Limb (tissue), 2 donors: ENCODE results near the gene GPR180.

Source experiments
- DNase-seq, 2 donors: peaks; one replicate each; pipeline ENCODE4 v3.0.0-alpha.2; 2016; ENCODE audit errors: extremely low spot score in 2 of 2

The GPR180 gene

DNA sequence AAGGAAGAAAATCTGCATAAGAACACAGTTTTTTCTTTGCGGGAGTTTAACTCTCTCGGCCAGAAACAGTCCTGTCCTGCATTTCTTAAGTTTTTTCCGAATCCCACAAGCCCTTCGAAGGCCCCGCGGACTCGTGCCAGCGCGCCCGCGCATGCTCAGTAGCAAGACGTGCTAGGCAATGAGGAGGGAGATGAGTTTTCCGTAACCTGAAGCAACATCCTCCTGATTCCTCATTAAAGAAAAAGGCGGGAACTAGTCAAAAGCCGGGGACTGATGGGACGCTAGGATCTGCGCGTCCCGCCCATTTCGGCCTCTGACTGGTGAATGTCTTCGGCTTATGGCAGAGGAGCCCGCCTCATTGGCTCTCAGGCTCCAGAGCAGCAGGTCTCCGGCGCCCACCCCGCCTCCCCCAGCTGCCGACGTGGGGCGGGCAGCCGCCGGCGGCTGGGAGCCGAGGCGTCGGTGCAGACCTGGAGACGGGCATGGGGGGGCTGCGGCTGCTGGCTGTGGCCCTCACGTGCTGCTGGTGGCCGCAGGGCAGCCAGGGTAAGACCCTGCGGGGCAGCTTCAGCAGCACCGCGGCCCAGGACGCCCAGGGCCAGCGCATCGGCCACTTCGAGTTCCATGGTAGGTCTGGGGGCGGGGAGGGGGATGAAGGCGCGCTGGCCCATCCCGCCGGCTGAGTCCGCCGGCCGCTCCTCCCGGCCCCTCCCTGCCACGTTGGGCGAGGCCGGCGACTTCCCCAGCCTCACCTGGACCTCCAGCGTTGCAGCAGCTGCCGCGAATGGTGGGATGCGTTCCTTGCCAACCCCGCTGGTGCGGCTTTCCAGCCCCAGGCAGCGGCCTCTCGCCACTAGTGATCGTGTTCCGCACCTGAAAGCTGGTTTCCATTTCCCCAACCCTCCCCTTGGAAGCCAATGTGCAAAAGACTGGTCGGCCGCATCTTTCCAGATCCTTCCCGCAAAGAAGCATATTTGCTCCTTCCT lies at the start of gene GPR180:
GPR180 (plus strand) TSS at position 412 of the 986 bp plus-strand sequence; CDS start at position 483, 71 bp downstream.
- DNase-seq = peak; percentile 94 to 99

DNA sequence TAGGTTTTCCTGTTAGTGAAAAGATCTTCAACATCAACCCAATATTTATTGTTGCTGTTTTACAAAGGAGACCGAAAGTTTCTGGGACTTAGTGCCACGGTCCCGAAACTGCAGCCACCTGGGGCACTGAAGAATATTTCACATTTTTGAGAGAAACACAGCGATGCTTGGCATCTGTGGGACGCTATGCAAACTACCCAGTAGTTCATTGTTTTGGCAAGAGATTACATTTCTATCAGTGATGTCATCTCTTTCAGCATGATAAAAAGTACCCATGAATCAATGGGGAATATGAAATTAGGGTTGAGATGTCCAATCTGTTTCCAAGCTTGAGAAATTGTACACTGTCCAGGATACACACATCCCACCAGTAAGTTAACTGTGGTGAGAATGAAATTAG lies 49.6 kb upstream of the GPR180 start:
- no peak for DNase-seq

DNA sequence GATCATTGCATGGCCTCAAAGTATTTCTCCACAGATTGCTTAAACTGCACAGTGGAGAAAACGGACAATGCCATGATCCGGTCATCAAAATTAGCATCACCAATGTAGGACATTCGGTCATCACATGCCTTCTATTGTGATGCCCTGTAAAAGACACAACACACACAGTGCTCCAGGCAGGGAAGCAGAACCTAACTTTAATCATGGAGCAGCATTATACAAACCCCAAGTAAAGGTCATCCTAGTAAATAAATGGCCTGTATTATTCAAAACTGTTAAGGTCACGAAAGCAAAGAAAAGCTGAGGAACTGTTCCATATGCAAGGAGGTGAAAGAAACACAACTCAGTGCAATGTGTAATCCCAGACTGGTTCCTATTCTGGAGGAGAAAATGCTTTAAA lies 47.9 kb upstream of the GPR180 start:
- no peak for DNase-seq

DNA sequence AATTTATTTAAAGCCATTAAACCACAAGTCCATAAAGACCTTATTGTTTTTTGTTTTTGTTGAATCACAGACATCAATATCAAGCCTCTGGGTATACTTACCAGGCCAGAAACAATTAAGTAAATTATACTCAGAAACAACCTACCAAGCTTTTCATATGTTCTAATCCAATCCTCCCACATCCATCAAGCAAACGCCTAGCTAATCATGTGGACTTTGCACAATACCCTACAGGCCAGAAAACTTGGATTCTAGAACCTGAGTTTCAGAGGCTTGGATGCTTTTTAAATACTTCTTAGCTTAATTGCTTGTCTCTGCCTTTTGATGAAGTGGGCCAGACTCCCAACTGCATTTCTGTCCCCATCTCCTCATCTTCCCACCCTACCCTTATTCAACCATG lies 45.6 kb upstream of the GPR180 start:
- DNase-seq = no peak

GRCh38 chr13:94556621-94557020 lies 45.0 kb upstream of the GPR180 start:
- no peak for DNase-seq

GRCh38 chr13:94557684-94558235 lies 43.9 kb upstream of the GPR180 start:
- no peak for DNase-seq

GRCh38 chr13:94558716-94559115 lies 42.9 kb upstream of the GPR180 start:
- DNase-seq = no peak

DNA sequence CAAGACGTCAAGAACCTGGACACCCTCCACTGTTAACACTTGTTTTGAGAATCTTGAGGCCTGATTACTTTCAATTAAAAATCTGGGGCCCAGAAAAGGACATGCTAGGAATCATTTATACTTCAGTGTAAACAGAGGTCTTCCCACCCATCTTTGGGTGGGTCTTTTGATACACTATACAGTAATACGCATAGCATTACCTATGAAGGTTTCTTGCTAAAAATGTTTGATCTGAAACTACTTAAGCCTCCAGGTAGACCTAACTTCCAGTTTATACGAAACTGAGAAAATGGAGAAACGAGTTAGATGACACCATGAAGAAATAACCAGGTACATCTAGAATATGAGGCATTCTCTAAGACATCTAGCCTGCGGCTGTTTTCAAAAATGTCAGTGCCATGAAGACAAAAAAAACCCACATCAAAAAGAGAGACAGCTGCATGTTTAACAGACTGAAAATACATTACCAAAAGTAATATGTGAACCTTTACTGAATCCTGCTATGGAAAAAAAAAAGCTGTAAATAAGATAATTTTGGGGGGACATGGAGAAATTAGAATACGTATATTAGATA lies 42.3 kb upstream of the GPR180 start:
- DNase-seq = no peak

- no peak for DNase-seq
Observed at GRCh38 chr13:94560116-94560515, 41.5 kb upstream of the GPR180 start.

- DNase-seq = no peak
Observed at GRCh38 chr13:94561126-94561525, 40.5 kb upstream of the GPR180 start.

- DNase-seq = no peak
Observed at GRCh38 chr13:94567581-94567980, 34.1 kb upstream of the GPR180 start.

- no peak for DNase-seq
Observed at GRCh38 chr13:94568443-94568842, 33.2 kb upstream of the GPR180 start.

- no peak for DNase-seq
Observed at GRCh38 chr13:94569615-94570014, 32.0 kb upstream of the GPR180 start.

DNA sequence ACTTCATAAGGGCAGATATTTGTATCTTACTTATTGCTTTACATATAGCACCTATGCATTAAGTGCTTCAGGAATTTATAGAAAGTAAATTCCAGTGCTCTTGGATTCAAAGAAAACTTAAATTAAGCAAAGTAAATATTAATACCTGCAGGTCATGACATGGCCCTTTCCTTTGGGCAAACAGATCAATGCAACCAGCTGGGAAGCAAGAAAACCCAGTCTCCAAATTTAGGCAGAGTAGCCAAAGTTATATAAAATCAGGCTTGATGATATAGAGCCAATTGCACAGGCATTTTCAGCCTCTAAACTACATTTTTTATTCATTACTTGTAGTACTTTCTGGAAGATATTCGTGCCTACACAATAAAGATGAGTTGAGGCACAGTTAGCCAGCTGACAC lies 22.6 kb upstream of the GPR180 start:
- no peak for DNase-seq

GRCh38 chr13:94583926-94584325 lies 17.7 kb upstream of the GPR180 start:
- no peak for DNase-seq

- no peak for DNase-seq
Observed at GRCh38 chr13:94585543-94586101, 16.0 kb upstream of the GPR180 start.

DNA sequence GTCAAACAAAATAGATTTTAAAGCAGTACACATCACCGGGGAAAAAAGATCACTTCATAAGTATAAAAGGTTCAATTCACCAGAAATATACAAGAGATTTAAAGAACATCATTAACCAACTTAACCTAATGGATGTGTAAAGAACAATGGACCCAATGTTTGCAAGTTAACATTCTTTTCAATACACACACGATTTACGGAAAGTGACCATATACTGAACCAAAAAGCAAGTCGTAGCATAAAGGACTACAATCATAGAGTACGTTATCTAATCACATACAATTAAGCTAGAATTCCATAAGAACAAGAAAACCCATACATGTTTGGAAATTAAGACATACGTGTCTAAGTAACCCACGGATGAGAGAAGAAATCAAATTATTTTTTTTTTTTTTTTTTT lies 15.3 kb upstream of the GPR180 start:
- DNase-seq = no peak

- DNase-seq = no peak
Observed at GRCh38 chr13:94588541-94588940, 13.1 kb upstream of the GPR180 start.

GRCh38 chr13:94590744-94591143 lies 10.9 kb upstream of the GPR180 start:
- no peak for DNase-seq

DNA sequence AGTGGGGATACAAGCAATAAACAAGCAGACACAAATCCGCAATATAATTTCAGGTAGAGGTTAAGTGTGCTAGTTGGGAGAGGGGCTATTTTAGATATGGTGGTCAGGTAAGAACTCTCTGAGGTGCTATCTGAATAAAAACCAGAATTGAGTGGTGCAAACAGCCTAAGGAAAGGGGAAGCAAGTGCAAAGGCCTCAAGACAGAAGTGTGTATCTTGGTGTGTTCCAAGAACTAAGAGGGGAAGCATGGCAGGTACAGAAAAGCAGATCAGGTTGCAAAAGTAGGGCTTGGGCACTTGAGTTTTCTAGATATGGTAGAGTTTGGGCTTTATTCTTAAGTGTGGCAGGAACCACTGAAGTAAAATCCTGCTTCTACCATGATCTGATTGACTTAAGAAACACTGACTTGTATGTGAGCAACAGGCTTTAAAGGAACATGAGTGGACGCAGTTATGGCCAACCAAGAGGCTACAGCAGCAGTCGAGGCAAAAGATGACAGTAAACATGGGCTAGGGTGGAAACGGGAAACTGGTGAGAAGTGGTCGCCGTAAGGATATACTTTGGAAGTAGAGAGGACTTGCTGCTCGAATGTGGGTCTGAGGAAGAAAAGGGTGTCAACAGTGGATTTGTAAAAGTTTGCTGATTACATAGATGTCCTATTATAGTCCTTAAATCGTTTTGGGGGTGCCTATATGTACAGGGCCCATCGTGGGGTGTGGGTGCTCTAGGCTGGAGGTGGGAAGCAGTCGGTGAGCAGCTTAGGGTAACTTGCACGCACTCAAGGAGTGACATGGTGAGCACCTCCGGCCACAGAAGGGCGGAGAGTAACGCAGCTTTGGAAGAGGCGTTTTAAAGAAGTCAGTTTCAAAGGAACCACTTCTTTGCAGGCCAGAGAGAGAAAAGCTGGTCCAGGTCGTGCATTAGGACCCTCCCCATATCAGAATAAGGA lies 6.4 kb upstream of the GPR180 start:
- no peak for DNase-seq

DNA sequence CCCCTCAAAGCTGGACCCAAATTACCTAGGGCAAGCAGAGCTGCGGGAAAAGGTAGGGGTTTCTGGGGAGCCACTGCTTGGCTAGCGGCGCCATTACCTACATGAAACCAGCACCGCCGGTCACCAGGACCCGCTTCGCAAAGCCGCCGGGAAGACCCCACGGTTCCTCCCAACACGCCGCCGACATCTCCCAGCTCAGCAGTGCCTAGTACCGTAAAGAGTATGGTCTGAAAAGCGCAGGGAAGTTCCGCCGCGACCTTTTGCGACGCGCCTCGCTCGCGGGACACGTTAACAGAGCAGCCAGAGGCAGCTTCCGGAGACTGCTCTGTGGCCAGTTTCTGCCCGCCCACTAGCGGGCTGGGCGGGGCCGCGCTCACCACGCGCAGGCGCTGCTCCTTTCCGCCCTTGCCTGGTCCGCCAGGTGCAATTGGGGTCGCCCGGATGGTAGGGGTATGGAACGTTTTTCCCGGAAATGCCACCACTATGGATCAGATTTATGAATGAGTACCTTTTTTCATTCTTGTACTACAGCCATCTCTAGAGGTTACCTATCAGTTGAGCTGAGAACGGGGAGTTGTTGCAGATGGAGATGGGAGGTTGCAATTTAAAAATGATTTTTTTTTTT lies 5.6 kb upstream of the GPR180 start, which contains the start of gene TGDS:
TGDS (minus strand) TSS at position 203 of the 625 bp plus-strand sequence; CDS start at position 187, 16 bp downstream.
- DNase-seq = peak; percentile 92 to 94
